Suppressor macrophage treated with lipopolysaccharide for 1 hour (primary cell): Measurements from ENCODE around the gene WDR37.

Source experiments
- DNase-seq, 3 donors: peaks; one replicate each; pipeline ENCODE4 v3.0.0-alpha.2; 2020 to 2022

The WDR37 gene

DNA sequence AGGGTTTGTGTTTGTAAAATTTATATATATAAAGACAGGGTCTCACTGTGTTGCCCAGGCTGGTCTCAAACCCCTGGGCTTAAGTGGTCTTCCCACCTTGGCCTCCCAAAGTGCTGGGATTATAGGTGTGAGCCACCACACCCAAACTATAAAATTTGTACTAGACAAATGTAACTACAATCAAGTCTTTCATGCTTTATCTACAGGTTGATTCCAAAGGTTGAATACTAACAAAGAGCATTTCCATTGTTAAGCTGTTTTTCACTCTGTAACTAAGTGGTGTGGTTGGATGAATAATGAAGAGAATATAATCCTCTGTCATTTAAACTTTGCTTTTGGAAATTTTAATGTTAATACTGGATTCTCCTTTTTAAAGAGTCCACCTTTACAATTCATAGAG is 22.5 kb downstream of the WDR37 start:
- DNase-seq = no peak

DNA sequence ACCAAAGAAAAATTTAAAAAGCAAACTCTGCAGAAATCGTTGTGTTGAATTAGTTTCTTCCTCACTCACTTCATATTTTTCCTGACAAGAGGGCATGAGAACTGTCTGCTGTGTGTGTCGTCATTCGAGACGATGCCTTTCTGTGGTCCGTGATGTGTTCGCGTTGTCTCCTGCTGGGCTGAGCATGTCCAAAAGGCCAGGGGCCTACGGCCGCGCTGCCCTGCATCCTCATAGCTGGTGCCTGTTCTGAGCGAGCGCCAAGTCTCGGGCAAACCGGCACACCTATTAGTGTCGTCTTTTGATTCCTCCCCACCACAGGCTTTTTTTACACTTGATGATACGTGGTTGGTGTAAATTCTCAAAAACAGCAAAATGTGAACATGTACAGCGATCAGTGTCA is 27.4 kb downstream of the WDR37 start:
- no peak for DNase-seq

DNA sequence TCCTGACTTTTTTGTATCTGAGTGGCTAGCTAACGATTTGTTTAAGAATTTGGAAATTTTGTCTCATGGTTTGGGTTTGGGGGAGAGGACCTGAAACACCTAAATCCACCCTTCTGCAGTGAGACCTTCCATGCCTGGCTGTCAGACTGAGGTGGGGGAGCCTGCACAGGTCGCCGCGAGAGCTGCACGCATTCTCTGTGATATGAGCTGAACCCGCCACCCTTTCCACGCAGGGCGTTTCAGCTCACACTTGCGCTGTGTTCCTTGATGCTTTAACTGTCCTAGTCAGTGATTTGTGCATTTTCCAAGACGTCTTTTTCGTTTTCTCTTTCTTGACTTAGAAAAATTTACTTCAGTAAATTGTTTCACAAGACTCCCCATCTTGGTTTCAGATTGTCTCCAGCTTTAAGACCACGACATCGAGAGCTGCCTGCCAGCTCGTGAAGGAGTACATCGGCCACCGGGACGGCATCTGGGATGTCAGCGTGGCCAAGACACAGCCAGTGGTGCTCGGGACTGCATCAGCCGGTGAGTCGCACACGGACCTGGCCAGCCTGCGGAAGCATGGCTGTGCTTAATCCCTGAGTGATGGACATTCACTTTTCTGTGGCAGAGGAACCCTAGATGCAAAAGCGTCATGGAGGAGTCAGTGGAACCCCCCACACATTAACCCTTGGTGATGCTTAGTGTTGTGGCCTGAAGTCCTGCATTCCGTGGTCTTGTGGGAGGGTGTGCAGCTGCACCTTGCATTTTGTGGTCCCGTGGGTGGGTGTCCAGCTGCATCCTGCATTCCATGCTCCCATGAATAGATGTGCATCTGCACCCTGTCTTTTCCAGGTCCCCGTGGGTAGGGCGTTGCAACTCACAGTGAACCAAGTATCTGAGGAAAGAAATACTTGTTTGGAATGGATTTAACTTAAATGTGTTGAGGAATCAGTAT is 28.1 kb downstream of the WDR37 start:
- no peak for DNase-seq

GRCh38 chr10:1085258-1085657 is 29.1 kb downstream of the WDR37 start:
- DNase-seq = no peak

DNA sequence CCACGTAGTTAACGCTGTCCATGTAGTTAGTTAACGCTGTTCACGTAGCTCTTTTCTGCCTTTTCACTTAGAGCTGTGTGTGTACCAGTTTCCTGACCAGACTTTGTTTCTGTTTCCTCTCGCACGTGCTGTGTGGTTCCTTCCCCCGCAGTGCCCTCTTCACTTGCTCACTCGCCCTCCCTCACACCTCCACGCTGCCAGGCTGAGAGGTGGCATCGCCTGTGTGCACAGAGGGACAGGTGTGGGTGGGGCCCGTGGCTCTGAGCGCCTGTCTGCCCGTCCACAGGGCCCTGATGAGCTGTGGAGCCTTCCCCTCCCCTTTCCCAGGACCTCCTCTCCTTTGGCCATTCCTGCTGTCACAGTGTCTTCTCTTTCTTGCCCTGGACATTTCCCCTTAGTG is 30.6 kb downstream of the WDR37 start:
- DNase-seq = no peak

- no peak for DNase-seq
Observed at GRCh38 chr10:1089017-1089689, 33.0 kb downstream of the WDR37 start.

GRCh38 chr10:1090696-1091095 is 34.5 kb downstream of the WDR37 start:
- no peak for DNase-seq

GRCh38 chr10:1093696-1094095 is 37.5 kb downstream of the WDR37 start:
- DNase-seq = no peak

GRCh38 chr10:1094112-1095057 is 38.2 kb downstream of the WDR37 start:
- no peak for DNase-seq

GRCh38 chr10:1095498-1095897 is 39.3 kb downstream of the WDR37 start:
- DNase-seq = no peak

GRCh38 chr10:1096287-1096889 is 40.2 kb downstream of the WDR37 start:
- no peak for DNase-seq

- DNase-seq = no peak
Observed at GRCh38 chr10:1097436-1097835, 41.3 kb downstream of the WDR37 start.

DNA sequence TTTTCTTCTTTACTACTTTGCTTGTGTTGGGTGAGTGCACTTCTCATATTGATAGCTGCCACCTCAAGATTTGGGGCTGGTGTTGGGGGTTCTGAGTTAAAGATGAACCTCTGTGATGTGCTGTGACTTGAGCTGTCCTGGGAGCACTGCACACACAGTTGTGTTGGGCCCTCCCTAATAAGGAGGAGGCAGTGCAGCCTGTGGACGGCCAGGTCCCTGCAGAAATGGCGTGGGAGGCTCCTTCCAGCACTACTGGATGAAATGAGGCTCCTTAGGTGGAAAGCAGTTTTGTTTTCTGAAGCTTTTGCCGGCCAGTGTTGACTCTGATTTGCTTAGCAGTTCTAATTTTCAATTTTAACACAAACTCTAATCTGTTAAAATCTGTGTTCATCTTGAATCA is 44.0 kb downstream of the WDR37 start:
- no peak for DNase-seq

DNA sequence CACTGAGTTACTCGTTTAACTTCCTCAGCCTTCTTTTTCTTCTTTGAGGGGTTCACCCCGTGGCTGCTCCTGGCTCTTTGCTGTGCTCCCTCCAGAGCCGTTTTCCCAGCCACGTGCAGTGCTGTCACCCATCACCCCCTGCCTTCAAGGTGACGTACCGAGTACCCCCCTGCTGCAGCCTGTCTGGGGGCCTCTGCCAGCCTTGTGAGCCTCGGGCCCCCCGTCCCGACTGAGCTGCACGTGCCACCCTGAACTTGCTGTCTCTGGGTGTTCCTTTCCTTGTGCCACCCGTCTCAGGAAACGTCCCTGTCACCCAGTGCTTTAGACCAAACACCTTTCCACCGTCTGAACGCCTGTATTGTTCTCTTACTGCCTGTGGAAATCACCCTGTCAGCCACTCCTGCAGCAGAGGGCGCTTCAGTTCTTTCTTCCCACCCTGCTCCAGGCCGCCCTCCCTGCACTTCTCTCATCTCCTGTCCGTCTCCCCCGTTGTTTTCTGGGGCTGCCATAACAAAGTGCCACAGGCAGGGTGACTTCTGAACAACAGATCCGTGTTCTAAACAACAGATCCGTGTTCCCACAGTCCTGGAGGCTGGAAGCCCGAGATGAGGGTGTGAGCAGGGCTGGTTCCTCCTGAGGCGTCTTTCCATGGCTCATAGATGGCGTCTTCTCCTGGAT is 44.6 kb downstream of the WDR37 start:
- DNase-seq = no peak

GRCh38 chr10:1101946-1102345 is 45.8 kb downstream of the WDR37 start:
- no peak for DNase-seq

GRCh38 chr10:1102416-1102815 is 46.2 kb downstream of the WDR37 start:
- DNase-seq = peak; percentile 64 to 86 (median 74)

DNA sequence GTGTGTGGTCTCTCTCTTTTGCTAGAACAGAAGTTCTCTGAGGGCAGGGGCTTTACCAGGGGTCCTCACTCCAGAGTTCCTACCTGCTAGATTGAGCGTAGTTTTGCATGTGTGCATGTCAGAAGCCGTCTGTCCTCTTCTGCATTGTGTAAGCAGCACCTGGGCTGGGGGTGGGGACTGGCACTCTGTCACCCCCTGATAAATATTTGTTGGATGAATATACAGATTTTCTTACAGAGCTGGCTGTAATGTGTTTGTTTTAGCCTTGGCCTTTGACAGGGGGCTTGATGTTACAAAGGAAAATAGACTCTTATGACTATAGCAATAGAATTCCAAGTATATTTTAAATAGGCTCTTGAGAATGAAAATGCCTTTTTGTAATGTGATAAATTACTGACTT is 46.6 kb downstream of the WDR37 start:
- no peak for DNase-seq

DNA sequence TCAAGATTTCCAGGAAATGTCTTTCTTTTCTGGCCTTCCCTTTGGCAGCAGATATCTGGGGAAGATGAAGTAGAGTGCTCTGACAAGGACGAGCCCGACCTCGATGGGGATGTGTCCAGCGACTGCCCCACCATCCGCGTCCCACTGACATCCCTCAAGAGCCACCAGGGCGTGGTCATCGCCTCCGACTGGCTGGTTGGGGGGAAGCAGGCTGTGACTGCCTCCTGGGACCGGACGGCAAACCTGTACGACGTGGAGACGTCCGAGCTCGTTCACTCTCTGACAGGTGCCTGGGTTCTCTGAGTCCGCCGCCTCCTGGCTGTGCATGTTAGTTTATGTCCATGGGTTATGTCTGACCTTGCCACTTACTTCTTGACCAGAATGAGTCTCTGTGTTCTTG is 47.4 kb downstream of the WDR37 start:
- no peak for DNase-seq

GRCh38 chr10:1104971-1105370 is 48.8 kb downstream of the WDR37 start:
- no peak for DNase-seq

DNA sequence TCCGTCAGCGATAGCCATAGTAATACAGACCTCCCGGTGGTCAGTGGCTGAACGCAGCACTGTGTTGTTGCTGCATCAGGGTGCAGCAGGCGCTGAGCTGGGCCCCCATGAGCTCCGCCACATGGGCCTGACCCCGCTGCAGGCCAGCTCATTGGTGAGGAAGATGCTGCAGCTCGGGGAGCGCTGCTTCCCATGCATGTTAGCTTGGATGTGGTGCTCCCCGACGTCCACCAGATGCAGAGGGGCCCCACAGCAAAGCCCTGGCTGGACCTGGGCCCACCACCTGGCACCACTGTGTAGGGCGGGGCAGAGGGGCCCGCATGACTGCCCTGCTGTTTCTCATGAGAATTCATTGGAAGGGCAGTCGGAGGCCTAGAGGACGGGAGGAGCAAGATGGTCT is 50.8 kb downstream of the WDR37 start:
- no peak for DNase-seq

- DNase-seq = no peak
Observed at GRCh38 chr10:1107679-1108078, 51.5 kb downstream of the WDR37 start.
